WERI-Rb-1 (cell line): ENCODE results near the gene TNFRSF4.
A peak's percentile ranks its signal among the peaks of the same experiment; 100 is the strongest.

Source experiments
- DNase-seq: peaks from one replicate; pipeline ENCODE4 v3.0.0-alpha.2; 2020
- H3K27ac ChIP-seq: fragments of 250-450 bp; sonication (Bioruptor Pico); 2 replicates; pipeline ENCODE4 v1.5.1; 2020; ENCODE audit warnings: mild to moderate bottlenecking, moderate library complexity
- H3K27me3 ChIP-seq: fragments of 250-450 bp; sonication (Bioruptor Pico); 2 replicates; pipeline ENCODE4 v1.5.1; 2021; ENCODE audit warnings: mild to moderate bottlenecking, low read depth, moderate library complexity; ENCODE audit not compliant: insufficient read depth, severe bottlenecking
- H3K36me3 ChIP-seq: fragments of 250-450 bp; sonication (Bioruptor Pico); 2 replicates; pipeline ENCODE4 v1.5.1; 2020; ENCODE audit warnings: mild to moderate bottlenecking, moderate library complexity
- H3K4me3 ChIP-seq: 2 replicates; pipeline ENCODE4 v1.5.1; 2011; ENCODE audit warnings: low read depth, mild to moderate bottlenecking, control low read depth, low read length
- H3K9me3 ChIP-seq: fragments of 250-450 bp; sonication (Bioruptor Pico); 2 replicates; pipeline ENCODE4 v1.5.1; 2021; ENCODE audit warnings: mild to moderate bottlenecking, moderate library complexity; ENCODE audit not compliant: severe bottlenecking
- CTCF ChIP-seq: IDR thresholded peaks from 2 replicates; pipeline ENCODE4 v1.5.1; 2011; ENCODE audit warnings: low read depth, mild to moderate bottlenecking, control low read depth, inconsistent platforms, low read length

The TNFRSF4 gene

GRCh38 chr1:1207571-1207892, 6.4 kb downstream of the TNFRSF4 start:
- no peak overlapping the region for H3K27ac ChIP-seq

GRCh38 chr1:1206966-1207531, 6.9 kb downstream of the TNFRSF4 start:
- Histone ChIP-seq H3K9me3 (no peaks in the 10 kb centered on the region), H3K27ac (no peak overlapping the region), H3K27me3 (no peaks in the 10 kb centered on the region), H3K4me3 (peak overlapping the region; percentile 35; the same call in 1 of the 2 replicates), H3K36me3 (no peaks in the 10 kb centered on the region)
- peak; percentile 37 for TF ChIP-seq CTCF
- DNase-seq, result no peak

More at GRCh38 chr1:1207571-1207892, 6.4 kb downstream of the TNFRSF4 start:
- no peak for DNase-seq
- H3K9me3 ChIP-seq, result no peaks in the 10 kb centered on the region
- H3K36me3 ChIP-seq, result no peaks in the 10 kb centered on the region
- no peaks in the 10 kb centered on the region for H3K27me3 ChIP-seq
- H3K4me3 ChIP-seq, result no peak overlapping the region
- TF ChIP-seq CTCF, result no peak

GRCh38 chr1:1206376-1206965, 7.5 kb downstream of the TNFRSF4 start, which contains the start of gene TNFRSF18:
Gene TNFRSF18, minus strand, starts transcription at chr1:1206592. Its CDS starts 21 bp downstream, at chr1:1206571.
- H3K4me3 ChIP-seq, result peak within 1 kb of the TSS; percentile 35
- H3K27ac ChIP-seq, result no peak within 1 kb of the TSS
- no peak for TF ChIP-seq CTCF
- no peaks in the 10 kb centered on the region for H3K36me3 ChIP-seq
- DNase-seq, result peak; percentile 50
- H3K27me3 ChIP-seq, result no peaks in the 10 kb centered on the region
- no peaks in the 10 kb centered on the region for H3K9me3 ChIP-seq

GRCh38 chr1:1205769-1206375, 8.1 kb downstream of the TNFRSF4 start:
- no peaks in the 10 kb centered on the region for H3K36me3 ChIP-seq
- no peak overlapping the region for H3K27ac ChIP-seq
- 0 out of 2 replicates have a peak, but pooled peaks have one; percentile 9 for TF ChIP-seq CTCF
- H3K4me3 ChIP-seq, result peak overlapping the region; percentile 35
- no peaks in the 10 kb centered on the region for H3K9me3 ChIP-seq
- no peaks in the 10 kb centered on the region for H3K27me3 ChIP-seq
- DNase-seq, result no peak

GRCh38 chr1:1204998-1205768, 8.8 kb downstream of the TNFRSF4 start:
- no peak overlapping the region for H3K4me3 ChIP-seq
- H3K27ac ChIP-seq, result no peak overlapping the region
- TF ChIP-seq CTCF, result no peak

More at GRCh38 chr1:1204998-1205768, 8.8 kb downstream of the TNFRSF4 start:
- DNase-seq, result no peak
- no peaks in the 10 kb centered on the region for H3K27me3 ChIP-seq
- H3K36me3 ChIP-seq, result no peaks in the 10 kb centered on the region
- no peaks in the 10 kb centered on the region for H3K9me3 ChIP-seq
